SIG-M5 (cell line): ENCODE results near the gene DDC.
"Not testable (repeated sequence)": the region's sequence is repeated elsewhere in the genome, so short reads cannot be mapped to it uniquely, and the experiment has no call there.

Experiments used
- DNase-seq: peaks from one replicate; lab custom pipeline; 2025; lab: John Stamatoyannopoulos, UW

The DDC gene

GRCh38 chr7:50589364-50589763 is 24.2 kb upstream of the DDC start:
- DNase-seq, result no peak

DNA sequence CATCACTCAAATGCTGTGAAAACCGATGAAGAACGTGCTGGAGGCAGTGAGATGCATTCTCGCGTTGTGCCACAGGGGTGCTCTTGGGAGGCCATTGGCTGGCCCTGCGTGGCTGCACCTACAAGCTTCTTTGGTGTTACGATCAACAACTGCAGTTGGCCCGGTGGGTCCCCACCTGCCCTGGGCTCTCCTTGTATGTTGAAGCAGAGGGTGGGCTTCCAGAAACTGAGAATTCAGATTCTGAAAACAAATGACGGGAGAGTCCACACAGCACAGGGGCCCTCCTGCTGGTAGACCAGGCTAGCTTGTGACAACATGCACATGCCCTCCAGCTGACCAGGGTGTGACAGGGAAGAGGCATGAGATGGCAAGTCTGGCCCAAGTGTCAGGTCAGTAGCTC is 23.7 kb upstream of the DDC start:
- DNase-seq, result no peak

GRCh38 chr7:50587737-50588136 is 22.5 kb upstream of the DDC start:
- no peak for DNase-seq

DNA sequence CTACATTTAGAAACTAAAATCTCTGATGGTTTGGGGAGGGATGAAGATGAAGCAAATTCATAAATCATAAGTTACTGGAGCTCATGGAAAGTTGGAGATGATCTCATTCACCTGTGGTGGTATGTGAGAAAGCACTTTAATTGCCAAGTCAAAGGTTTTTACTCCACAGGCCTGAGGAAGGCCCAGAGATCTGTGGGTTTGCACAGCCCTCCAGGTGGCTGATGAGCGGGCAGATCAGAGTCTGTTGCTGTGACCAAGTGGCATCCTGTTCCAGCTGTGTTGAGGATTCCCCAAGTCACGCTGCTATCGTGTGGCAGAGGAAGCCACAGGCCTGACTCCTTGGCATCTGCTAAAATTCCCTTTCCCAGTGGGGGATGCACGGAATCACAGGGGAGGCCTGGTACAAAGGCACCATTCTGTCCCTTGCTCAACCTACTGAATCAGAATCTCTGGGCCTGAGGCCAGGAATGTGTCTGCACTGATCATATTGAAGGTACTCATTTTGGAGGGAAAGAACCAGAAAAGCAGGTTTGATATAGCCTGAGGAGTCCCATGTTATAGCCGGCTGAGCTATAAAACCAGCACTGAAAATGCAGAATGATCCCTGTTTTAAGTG is 19.7 kb upstream of the DDC start:
- no peak for DNase-seq

DNA sequence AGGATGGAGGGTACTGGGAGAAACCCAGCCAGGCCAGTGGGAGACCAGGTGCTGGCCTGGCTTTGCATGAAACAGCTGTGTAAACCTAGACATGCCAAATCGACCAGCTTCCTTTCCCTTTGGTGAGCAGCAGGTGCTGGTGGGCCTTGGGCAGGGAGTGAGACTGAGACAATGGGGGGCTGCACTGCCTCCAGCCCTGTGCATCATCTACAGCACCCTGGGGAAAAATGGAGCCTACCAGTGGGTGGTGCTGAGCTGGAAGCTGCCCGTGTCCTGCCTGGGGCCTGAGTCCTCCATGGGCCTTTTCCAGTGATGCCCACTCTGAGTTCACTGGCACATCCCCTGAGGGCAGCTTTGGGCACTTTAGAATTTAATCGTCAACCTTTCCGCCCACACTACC is 19.2 kb upstream of the DDC start:
- DNase-seq, result no peak

DNA sequence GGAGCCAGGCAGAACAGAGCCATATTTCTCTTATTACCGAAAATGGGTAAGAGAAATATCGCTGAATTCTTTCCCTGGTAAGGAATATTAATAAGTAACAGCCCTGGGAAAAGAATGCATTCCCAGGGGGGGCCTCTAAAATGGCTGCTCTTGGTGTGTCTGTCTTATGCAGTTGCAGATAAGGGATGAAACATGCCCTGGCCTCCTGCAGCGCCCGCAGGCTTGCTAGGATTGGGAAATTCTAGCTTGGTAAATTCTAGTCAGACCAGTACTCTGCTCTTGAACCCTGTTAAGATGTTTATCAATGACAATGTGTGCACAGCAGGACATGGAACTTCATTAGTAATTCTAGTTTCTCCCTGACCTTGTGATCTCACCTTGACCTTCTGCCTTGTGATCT is 18.1 kb upstream of the DDC start:
- DNase-seq, result not testable (repeated sequence)

DNA sequence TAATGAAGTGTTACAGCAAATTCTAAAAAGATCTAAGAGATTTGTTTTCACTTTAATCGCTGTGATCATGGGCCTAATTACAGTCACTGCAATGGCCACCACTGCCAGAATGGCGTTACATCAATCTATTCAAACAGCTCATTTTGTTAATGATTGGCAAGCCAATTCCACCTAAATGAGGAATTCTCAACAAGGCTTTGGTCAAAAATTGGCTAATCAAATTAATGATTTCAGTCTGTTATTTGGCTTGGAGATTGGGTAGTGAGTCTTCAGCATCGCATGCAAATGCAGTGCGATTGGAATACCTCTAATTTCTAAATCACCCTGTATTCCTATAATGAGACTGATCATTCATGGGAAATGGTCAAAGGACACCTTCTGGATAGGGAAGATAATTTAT is 17.1 kb upstream of the DDC start:
- not testable (repeated sequence) for DNase-seq

GRCh38 chr7:50580666-50581065 is 15.5 kb upstream of the DDC start:
- DNase-seq, result not testable (repeated sequence)

- no peak for DNase-seq
Measured at GRCh38 chr7:50580057-50580456, 14.9 kb upstream of the DDC start.

- not testable (repeated sequence) for DNase-seq
Measured at GRCh38 chr7:50578105-50578504, 12.9 kb upstream of the DDC start.

DNA sequence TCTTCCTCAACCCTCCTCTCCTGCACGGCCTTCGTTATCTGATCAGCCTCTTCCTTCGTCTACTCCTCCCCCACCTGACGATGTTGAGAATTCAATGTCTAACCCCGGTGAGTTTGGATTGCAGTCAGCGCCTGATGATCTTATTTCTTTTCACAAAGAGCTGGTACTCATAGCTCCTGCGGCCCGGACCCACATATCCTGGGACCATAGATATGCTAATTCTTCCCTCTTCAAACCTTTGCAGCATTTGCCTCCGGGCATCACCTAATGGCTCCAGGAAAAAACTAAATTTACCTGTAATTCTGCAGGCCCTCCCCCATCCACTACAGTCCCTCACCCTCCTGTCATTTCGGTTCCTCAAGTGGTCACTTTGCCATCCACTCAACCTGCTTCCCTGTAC is 12.4 kb upstream of the DDC start:
- DNase-seq, result no peak

DNA sequence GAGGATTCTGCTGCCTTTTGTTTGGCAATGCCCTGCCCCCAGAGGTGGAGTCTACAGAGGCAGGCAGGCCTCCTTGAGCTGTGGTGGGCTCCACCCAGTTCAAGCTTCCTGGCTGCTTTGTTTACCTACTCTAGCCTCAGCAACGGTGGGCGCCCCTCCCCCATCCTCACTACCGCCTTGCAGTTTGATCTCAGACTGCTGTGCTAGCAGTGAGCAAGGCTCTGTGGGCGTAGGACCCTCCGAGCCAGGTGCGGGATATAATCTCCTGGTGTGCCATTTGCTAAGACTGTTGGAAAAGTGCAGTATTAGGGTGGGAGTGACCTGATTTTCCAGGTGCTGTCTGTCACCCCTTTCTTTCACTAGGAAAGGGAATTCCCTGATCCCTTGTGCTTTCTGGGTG is 11.2 kb upstream of the DDC start:
- DNase-seq, result not testable (repeated sequence)

DNA sequence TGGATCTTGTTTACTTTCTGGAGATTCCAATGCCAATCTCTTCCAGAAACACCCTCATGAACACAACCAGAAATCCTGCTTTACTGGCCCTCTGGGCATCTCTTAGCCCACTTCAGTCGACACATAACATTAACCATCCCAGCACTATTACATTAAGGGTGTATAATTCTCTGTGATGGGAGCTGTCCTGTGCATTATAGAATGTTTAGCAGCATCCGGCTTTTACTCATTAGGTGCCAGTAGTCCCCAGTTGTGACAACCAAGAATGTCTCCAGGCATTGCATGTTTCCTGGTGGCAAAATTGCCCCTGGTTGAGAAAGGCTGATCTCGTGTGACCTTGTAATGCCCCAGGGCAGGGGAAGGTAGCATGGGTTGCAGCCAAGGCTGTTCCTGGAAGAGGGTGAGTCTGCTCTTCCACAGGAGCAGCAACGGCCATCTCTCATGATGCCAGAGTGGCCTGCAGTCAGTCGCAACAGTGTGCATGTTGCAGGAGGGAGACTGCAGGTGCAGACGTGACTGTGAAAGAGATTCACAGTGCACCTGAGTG is 2.6 kb upstream of the DDC start:
- no peak for DNase-seq

- DNase-seq, result no peak
Measured at GRCh38 chr7:50565977-50566376, 772 bp upstream of the DDC start.

DNA sequence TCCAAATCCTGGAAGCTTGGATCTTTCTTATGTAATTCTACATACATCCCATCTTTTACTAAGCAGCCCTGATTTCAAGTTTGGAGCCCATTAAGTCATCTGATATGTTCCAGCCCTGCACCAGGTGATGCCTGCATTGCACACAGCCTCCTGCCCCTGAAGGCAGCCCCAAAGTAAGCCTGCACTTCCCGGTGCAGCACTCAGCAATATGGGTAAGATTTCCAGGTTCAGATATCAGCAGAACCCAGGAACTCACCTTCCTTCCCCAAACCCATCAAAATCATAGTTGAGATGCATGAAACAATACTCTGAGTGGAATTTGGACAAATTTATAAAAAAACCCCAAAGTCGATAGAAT is 333 bp upstream of the DDC start:
- no peak for DNase-seq

DNA sequence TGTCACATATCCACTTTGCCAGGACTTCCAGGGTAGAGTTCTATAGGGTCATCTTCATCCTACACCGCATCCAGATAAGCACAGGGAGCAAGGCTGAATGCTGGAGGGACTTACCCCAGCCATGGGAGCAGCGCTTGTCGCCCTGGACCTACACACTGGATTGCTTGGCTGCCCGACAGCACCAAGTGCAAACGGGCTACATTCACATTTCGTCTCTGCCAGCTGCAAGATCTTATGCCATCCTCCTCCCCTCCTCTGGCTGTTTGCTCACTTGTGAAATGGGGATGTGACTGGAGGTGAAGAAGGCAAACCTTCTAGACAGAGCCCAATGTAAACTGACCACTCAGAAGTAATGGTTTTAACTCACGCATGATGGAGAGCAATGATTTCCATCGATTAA is 1.0 kb downstream of the DDC start:
- no peak for DNase-seq

GRCh38 chr7:50562136-50562535 is 3.1 kb downstream of the DDC start:
- no peak for DNase-seq

- no peak for DNase-seq
Measured at GRCh38 chr7:50560865-50561351, 4.3 kb downstream of the DDC start.

GRCh38 chr7:50559881-50560280 is 5.3 kb downstream of the DDC start:
- no peak for DNase-seq

DNA sequence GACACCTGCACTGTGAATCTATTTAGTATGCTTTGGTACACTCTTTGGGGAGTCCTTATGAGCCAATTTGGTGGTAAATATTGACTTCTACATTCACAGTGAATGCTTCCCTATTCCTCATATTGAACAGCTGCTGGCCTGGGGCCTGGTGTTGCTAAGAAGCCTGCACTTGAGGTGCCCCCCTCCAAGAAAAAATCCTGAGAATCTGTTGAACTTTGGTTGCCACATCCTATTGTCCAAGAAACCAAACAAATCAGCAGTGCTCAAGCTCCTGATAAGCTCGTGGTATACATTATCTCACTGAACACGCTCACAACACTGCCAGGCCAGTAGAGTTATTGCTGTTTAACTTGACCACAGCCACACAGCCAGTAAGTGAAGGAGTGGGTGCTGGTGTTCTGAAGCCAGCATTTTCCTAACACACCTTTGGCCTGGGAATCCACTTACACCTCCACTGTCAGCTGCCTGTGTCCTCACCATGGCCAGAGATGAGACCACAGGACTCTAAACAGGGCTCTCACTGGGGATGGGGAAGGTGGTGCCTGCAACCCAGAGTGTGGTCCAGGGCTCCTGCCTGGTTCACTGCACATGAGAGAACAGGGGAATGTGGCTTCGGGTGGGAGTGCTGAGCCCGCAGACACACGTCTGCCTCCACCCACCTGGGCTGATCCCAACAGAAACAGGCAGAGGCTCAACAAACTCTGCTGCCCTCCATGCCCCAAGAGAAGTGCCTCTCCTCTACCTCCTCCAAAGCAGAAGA is 6.7 kb downstream of the DDC start:
- no peak for DNase-seq

GRCh38 chr7:50557099-50557498 is 8.1 kb downstream of the DDC start:
- DNase-seq, result no peak

DNA sequence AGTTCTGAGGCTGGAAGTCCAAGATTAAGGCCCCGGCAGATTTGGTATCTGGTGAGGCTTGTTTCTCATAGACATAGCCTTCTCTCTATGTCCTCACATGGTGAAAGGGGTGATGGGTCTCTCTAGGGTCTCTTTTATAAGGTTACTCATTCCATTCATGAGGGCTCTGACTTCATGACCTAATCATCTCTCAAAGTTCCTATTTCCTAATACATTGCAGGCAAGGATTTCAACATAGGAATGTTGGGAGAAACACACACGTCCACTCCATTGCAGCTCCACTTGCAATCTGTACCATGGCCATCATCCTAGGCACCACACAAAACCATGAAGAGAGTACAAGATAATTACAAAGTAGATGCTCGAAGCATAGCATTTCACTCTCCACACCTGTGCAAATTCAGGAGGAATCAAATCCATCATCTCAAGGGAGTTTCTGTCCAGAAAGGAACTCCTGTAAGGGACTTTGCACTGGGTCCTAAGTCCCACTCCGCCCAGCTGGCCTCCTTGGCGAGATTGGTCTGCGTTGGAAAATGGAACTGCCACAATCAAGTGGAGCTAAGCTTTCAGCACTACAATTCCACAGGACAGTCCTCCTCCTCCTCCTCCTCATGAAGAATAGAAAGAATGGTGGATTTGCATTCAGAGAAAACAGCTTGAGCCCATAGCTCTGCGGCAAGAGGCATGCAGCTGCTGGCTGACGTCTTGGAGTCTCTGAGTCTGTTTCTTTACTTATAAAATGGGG is 8.8 kb downstream of the DDC start:
- no peak for DNase-seq

DNA sequence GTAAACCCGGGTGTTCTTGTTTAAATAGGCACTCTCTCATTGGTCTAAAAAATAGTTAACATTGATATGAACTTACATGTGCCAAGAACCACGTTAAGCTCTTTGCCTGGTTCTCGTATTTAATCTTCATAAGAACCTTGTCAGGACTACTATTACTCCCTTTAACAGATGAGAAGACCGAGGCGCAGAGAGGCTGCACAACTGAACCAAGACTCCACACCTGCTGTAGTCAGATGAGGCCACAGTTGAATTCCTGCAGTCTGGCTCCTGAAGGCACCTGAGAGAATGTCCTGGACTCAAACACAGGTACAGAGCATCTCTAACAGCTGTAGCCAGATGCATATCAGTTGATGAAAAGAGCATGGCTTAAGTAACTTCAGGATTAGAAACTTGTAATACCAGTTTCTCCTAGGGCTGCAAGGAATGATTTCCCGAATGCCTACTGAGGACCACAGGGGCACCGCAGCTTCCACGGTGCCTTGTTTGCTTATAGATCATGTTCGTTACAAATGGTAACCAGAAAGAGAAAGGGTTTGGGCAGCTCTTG is 9.5 kb downstream of the DDC start:
- no peak for DNase-seq
